Measurements from ENCODE around the gene USP17L28. TPM values are rescaled to one million over a fixed set of nuclear protein-coding genes. Genes with fewer than 3 reads are reported as not detected.
"Not testable (repeated sequence)": the region's sequence is repeated elsewhere in the genome, so short reads cannot be mapped to it uniquely, and the experiment has no call there.

The USP17L28 gene
- not detected in 2 replicates for total RNA-seq

- not testable (repeated sequence) for DNase-seq (ENCODE audit: low read depth in 2 of 2)
These were observed at the start of gene USP17L28 for GRCh38 chr4:9348593-9348992. USP17L28 (plus strand) TSS chr4:9348893; CDS start chr4:9348893, 0 bp downstream.

GRCh38 chr4:9324191-9324590 is 24.5 kb upstream of the USP17L28 start:
- not testable (repeated sequence) for DNase-seq (ENCODE audit: low read depth in 2 of 2)

GRCh38 chr4:9324865-9325264 is 23.8 kb upstream of the USP17L28 start, which contains the start of gene USP17L24:
USP17L24 (plus strand) TSS chr4:9325165; CDS start chr4:9325165, 0 bp downstream.
- DNase-seq (ENCODE audit: low read depth in 2 of 2) = not testable (repeated sequence)

- not testable (repeated sequence) for DNase-seq (ENCODE audit: low read depth in 2 of 2)
These were observed 19.1 kb upstream of the USP17L28 start, which contains the start of gene USP17L25 for GRCh38 chr4:9329611-9330010. USP17L25 (plus strand) TSS chr4:9329911; CDS start chr4:9329911, 0 bp downstream.

GRCh38 chr4:9334358-9334757 is 14.3 kb upstream of the USP17L28 start, which contains the start of gene USP17L26:
USP17L26 (plus strand) TSS chr4:9334658; CDS start chr4:9334658, 0 bp downstream.
- not testable (repeated sequence) for DNase-seq (ENCODE audit: low read depth in 2 of 2)

- not testable (repeated sequence) for DNase-seq (ENCODE audit: low read depth in 2 of 2)
These were observed 9.6 kb upstream of the USP17L28 start, which contains the start of gene USP17L5 for GRCh38 chr4:9339103-9339502. USP17L5 (plus strand) TSS chr4:9339403; CDS start chr4:9339403, 0 bp downstream.

- DNase-seq (ENCODE audit: low read depth in 2 of 2) = not testable (repeated sequence)
These were observed 4.8 kb upstream of the USP17L28 start, which contains the start of gene USP17L27 for GRCh38 chr4:9343848-9344247. USP17L27 (plus strand) TSS chr4:9344148; CDS start chr4:9344148, 0 bp downstream.

GRCh38 chr4:9350866-9351265 is 2.2 kb downstream of the USP17L28 start:
- not testable (repeated sequence) for DNase-seq (ENCODE audit: low read depth in 2 of 2)

- not testable (repeated sequence) for DNase-seq (ENCODE audit: low read depth in 2 of 2)
These were observed 4.6 kb downstream of the USP17L28 start, which contains the start of gene USP17L29 for GRCh38 chr4:9353338-9353737. USP17L29 (plus strand) TSS chr4:9353638; CDS start chr4:9353638, 0 bp downstream.

- not testable (repeated sequence) for DNase-seq (ENCODE audit: low read depth in 2 of 2)
These were observed 14.1 kb downstream of the USP17L28 start, which contains the start of gene USP17L30 for GRCh38 chr4:9362829-9363228. USP17L30 (plus strand) TSS chr4:9363129; CDS start chr4:9363129, 0 bp downstream.

- not testable (repeated sequence) for DNase-seq (ENCODE audit: low read depth in 2 of 2)
These were observed 31.2 kb downstream of the USP17L28 start for GRCh38 chr4:9379881-9380280.

- peak in 1 of 2 donors; percentile 0 for DNase-seq (ENCODE audit: low read depth in 2 of 2)
These were observed 32.4 kb downstream of the USP17L28 start for GRCh38 chr4:9381012-9381534.

GRCh38 chr4:9384126-9384525 is 35.4 kb downstream of the USP17L28 start:
- DNase-seq (ENCODE audit: low read depth in 2 of 2) = no peak

- not testable (repeated sequence) for DNase-seq (ENCODE audit: low read depth in 2 of 2)
These were observed 40.3 kb downstream of the USP17L28 start for GRCh38 chr4:9389001-9389400.

Other genes with a start within 250 kb of the USP17L28 start
- gene FAM90A26, start 178.5 kb upstream of the USP17L28 start, total RNA-seq = not detected in 2 replicates
- not detected in 2 replicates for gene USP17L10, start 138.2 kb upstream of the USP17L28 start, total RNA-seq
- not detected in 2 replicates for gene USP17L11, start 133.5 kb upstream of the USP17L28 start, total RNA-seq
- gene USP17L12, start 128.7 kb upstream of the USP17L28 start, total RNA-seq = not detected in 2 replicates
- gene USP17L13, start 124.0 kb upstream of the USP17L28 start, total RNA-seq = not detected in 2 replicates
- gene USP17L15, start 114.5 kb upstream of the USP17L28 start, total RNA-seq = not detected in 2 replicates
- not detected in 2 replicates for gene USP17L17, start 105.0 kb upstream of the USP17L28 start, total RNA-seq
- not detected in 2 replicates for gene USP17L18, start 100.3 kb upstream of the USP17L28 start, total RNA-seq
- not detected in 2 replicates for gene USP17L19, start 95.5 kb upstream of the USP17L28 start, total RNA-seq
- not detected in 2 replicates for gene USP17L20, start 90.8 kb upstream of the USP17L28 start, total RNA-seq
- gene USP17L21, start 86.0 kb upstream of the USP17L28 start, total RNA-seq = not detected in 2 replicates
- gene USP17L22, start 81.3 kb upstream of the USP17L28 start, total RNA-seq = not detected in 2 replicates
- gene USP17L24, start 23.7 kb upstream of the USP17L28 start, total RNA-seq = not detected in 2 replicates
- gene USP17L25, start 19.0 kb upstream of the USP17L28 start, total RNA-seq = not detected in 2 replicates
- gene USP17L26, start 14.2 kb upstream of the USP17L28 start, total RNA-seq = not detected in 2 replicates
- not detected in 2 replicates for gene USP17L5, start 9.5 kb upstream of the USP17L28 start, total RNA-seq
- gene USP17L27, start 4.7 kb upstream of the USP17L28 start, total RNA-seq = not detected in 2 replicates
- not detected in 2 replicates for gene USP17L29, start 4.7 kb downstream of the USP17L28 start, total RNA-seq
- not detected in 2 replicates for gene USP17L30, start 14.2 kb downstream of the USP17L28 start, total RNA-seq
- gene DEFB131A, start 95.5 kb downstream of the USP17L28 start, total RNA-seq = not detected in 2 replicates